SH-SY5Y (cell line): ENCODE measurements around the gene EXOC6B.

Source experiments
- GATA2 ChIP-seq: IDR thresholded peaks from 2 replicates; pipeline ENCODE4 v1.6.1; 2011; ENCODE audit warnings: mild to moderate bottlenecking, low read depth, low read length
- GATA3 ChIP-seq: IDR thresholded peaks from 2 replicates; pipeline ENCODE4 v1.6.1; 2011; ENCODE audit warnings: low read depth, mild to moderate bottlenecking, low read length, moderate library complexity

DNA sequence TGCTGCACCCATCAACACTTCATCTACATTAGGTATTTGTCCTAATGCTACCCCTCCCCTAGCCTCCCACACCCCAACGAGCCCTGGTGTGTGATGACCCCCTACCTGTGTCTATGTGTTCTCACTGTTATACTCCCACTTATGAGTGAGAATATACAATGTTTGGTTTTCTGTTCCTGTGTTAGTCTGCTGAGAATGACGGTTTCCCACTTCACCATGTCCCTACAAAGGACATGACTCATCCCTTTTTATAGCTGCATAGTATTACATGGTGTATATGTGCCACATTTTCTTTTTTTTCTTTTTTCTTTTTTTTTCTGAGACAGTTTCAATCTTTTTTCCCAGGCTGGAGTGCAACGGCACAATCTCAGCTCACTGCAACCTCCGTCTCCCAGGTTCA is 394.1 kb downstream of the EXOC6B start:
- TF ChIP-seq GATA2 = no peak
- no peak for TF ChIP-seq GATA3
